Measurements from ENCODE around the gene PRR19.
"Not testable (repeated sequence)": the region's sequence is repeated elsewhere in the genome, so short reads cannot be mapped to it uniquely, and the experiment has no call there.

Gene PRR19

DNA sequence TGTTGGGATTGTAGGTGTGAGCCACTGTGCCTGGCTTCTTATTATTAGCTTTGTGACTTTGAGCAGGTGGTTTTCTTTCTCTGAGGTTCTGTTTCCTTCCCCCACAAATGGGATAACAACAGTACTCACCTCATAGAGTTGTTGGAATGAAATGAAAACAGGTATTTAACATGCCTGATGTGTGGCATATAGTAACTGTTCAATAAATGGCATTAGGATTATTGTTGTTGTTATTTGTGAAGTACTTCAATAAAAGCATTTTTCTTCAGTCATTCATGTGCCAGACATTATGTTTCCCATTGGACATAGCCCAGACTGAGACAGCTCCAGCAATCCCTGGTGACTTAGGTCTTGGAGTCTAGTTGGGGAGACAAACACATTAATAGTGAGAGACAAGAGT lies 25.0 kb downstream of the PRR19 start:
- no peak for DNase-seq (ENCODE audit: low spot score)

DNA sequence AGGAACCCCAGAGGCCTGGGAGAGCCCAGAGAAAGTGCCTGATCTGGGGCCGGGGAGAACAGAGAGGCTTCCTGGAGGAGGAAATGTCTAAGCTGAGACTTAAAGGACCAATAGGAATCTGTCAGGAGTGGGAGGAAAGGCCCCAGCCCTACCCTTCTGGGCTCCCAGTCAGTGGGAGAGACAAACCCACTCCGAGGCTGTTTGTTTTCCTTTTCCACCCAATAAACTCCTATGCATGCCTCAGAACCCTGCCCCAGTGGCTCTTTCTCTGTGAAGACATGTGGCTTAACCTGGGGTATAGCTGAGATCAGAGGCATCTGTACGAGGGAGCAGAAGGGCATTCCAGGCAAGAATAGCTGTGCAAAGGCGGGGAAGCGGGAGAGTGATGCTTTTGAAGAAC lies 25.4 kb downstream of the PRR19 start:
- DNase-seq (ENCODE audit: low spot score) = no peak

DNA sequence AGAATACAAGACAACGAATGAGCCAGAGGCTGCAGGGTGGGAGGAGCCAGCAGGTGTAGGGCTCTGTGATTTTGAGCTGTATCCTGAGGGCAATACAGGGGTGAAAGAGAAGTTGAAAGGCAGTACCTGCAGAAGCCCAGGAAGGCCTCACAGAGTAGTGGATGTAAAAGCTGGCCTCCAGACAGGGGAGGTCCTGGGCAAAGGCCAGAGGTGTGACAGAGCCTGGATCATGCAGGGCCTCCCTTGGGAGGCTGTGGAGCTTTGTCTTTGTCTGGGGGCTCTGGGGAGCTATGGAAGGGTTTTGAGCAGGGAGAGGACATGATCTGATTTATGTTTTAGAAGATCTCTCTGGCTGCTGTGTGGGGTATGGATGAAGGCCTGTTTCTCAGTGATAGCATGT lies 26.2 kb downstream of the PRR19 start:
- no peak for DNase-seq (ENCODE audit: low spot score)

DNA sequence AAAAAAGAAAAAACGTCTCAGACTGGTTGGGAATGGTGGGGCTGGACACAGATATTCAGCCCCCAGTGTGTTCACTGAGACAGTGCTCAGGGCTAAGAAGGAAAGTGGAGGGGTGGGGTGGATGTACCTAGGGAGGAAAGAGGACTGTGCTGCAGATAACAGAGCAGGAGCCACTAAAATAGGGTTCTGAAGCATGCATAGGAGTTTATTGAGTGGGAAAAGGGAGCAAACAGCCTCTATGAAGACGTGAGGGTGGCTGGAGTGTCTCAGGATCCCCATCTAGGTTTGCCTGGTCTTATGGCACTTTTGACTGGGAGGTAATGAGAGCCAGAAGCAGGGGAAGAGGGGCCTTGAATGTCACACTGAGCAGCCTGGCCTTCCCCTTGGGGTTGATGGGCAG lies 26.9 kb downstream of the PRR19 start:
- no peak for DNase-seq (ENCODE audit: low spot score)

DNA sequence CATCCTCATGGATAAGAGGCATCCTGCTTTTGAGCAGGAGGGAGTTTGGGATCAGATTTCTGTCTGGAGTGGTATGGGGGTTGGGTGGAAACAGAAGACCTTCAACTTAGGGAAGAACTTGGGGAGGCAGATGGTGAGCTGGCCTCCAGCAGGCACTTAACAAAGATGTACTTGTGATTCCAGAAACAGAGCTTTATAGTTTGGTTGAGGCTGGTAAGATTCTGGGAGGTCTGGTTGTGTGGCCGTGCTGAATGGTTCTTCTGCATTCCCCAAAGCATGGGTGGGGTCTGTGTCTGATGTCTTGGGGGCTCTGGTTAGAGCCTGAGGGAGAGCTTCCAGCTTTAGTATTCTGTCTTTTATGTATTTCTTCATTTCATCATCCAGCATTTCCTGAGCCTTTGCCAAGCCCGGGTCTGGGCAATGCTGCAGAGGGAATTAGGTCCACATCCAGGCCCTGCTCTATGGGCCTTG lies 28.3 kb downstream of the PRR19 start:
- no peak for DNase-seq (ENCODE audit: low spot score)

DNA sequence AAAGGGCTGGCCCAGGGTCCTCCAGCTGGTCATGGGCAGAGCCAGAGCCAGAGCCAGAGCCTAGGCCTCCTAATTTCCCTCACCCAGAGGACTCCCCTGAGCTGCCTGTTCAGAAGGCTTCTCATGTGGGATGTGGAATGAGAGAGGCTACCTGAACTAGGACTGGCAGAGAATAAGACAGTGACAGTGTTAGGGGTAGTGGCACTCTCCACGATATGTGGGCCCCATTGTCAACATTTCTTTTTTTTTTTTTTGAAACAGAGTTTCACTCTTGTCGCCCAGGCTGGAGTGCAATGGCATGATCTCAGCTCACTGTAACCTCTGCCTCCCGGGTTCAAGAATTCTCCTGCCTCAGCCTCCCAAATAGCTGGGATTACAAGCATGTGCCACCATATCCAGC lies 29.4 kb downstream of the PRR19 start:
- DNase-seq (ENCODE audit: low spot score) = not testable (repeated sequence)

DNA sequence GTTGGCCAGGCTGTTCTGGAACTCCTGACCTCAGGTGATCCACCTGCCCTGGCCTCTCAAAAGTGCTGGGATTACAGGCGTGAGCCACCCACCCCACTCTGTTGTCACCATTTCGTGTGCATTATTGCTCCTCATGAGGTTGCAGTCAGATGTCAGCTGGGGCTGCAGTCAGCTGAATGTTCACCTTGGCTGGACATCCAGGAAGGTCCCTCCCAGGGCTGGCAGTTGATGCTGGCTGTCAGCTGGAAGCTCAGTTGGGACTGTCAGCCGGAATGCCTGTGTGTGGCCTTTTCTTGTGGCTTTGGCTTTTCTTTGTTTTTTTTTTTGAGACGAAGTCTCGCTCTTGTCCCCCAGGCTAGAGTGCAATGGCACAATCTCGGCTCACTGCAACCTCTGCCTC lies 30.1 kb downstream of the PRR19 start:
- DNase-seq (ENCODE audit: low spot score) = no peak

DNA sequence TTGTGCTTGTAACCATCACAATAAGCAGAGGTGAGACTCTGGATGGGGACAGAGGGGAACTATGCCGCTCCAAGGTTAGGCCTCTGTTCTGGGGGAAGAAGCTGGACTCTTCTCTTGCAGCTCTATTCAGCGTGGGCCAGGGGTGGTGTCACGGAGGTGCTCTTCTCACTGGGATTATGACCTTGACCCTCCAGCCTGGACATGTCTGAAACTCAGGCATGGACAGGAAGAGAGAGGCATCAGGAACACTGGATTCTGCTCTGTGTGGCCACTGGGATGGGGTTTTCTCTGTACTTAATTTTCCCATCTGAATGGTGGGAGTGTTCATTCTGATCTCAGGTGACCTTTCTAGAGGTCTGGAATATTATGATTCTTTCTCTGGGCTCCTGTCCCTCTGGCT lies 31.1 kb downstream of the PRR19 start:
- no peak for DNase-seq (ENCODE audit: low spot score)

DNA sequence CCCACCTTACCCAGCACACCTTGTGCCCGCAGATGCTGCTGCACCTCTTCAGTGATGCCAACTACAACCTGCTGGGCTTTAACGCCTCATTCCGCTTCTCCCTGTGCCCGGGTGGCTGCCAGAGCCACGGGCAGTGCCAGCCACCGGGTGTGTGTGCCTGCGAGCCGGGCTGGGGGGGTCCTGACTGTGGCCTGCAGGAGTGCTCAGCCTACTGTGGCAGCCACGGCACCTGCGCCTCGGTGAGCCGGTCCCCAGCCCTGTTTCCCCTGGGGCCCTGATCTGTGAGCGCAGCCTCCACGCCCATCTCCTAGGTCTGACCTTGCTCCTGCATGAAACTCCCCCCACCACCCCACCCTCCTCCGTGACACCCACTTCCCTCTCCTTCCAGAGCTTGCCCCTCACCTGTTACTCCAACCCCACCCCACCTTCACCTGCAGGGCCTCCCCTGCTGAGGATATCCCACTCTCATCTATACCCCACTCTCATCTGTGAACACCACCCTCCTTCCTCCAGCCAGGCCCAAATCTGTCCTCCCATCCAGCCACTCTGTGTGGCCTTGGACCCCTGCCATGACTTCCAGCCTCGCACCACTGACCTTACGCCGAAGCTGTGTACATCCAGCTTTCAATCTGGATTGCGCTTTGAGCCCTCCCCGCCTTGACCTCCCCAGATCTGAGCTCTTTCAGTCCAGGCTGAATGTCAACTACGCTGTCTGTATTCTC lies 32.2 kb downstream of the PRR19 start:
- DNase-seq (ENCODE audit: low spot score) = no peak

DNA sequence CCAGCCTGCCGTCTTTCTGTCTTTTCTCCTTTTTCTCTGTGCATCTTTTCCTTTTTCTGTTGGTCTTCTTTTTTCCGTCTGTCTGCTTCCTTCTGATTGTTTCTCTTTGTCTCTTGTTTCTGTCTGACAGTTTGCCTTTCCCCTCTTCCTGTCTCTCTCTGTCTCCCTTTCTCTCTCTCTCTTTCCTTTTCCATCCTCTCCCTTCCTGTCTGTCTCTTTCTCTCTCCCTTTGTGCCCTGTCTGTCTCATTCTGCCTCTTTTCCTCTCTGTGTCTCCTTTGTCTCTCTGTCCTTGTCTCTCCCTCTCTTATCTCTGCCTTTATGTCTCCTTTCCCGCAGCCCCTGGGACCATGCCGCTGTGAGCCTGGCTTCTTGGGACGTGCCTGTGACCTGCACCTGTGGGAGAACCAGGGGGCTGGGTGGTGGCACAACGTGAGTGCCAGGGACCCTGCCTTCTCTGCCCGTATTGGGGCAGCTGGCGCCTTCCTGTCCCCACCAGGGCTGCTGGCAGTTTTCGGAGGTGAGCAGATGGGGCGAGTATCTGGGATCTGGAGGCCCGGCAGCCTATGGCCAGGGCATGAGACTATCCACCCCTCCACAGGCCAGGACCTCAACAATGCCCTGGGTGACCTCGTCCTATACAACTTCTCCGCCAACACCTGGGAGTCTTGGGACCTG lies 32.9 kb downstream of the PRR19 start:
- DNase-seq (ENCODE audit: low spot score) = no peak

DNA sequence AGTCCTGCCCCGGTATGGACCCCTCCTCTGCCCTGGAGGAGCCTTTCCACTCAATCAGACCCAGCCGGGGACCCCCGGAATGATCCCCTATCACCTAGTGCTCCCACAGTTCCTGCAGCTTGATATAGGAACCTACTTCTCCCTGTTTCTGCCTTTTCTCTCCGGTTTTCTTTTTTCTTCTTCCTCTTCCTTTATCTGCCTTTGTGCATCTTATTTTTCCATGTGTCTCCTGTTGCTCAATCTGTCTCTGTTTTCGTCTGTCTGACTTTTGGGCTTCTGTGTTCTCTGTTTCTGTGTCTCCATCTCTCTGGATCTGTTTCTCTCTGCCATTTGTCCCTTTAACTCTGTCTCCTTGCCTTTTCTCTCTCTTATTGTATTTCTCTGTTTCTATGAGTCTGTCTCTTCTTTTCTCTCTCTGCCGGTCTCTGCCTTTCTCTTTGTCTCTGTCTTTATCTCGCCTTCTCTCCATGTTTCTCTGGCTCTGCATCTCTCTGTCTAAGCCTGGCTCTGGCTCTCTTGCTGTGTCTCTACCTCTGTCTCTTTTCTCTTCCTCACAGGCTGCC lies 33.5 kb downstream of the PRR19 start:
- DNase-seq (ENCODE audit: low spot score) = no peak

DNA sequence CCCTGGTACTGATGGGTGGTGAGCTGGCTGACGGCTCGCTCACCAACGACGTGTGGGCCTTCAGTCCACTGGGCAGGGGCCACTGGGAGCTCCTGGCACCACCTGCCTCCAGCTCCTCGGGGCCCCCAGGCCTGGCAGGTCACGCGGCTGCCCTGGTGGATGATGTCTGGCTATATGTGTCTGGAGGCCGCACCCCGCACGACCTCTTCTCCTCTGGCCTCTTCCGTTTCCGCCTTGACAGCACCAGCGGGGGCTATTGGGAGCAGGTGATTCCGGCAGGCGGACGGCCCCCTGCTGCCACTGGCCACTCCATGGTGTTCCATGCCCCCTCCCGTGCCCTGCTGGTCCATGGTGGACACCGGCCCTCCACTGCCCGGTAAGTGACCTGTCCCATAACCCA lies 34.0 kb downstream of the PRR19 start:
- DNase-seq (ENCODE audit: low spot score) = no peak

DNA sequence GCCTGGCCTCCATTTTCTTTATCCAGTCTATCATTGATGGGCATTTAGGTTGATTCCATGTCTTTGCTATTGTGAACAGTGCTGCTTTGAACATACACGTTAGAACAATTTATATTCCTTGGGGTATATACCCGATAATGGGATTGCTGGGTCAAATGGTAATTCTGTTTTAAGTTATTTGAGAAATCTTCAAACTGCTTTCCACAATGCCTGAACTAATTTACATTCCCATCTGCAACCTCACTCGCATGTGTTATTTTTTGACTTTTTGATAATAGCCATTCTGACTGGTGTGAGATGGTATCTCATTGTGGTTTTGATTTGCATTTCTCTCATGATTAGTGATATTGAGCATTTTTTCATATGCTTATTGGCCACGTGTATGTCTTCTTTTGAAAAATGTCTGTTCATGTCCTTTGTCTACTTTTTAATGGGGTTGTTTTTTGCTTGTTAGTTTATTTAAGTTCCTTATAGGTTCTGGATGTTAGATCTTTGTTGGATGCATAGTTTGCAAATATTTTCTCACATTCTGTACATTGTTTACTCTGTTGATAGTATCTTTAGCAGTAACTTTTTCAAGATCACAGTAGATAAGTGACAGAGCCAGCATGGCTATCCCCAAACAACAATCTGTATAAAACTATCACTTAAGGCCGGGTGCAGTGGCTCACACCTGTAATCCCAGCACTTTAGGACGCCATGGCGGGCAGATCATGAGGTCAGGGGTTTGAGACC lies 37.4 kb downstream of the PRR19 start:
- not testable (repeated sequence) for DNase-seq (ENCODE audit: low spot score)

DNA sequence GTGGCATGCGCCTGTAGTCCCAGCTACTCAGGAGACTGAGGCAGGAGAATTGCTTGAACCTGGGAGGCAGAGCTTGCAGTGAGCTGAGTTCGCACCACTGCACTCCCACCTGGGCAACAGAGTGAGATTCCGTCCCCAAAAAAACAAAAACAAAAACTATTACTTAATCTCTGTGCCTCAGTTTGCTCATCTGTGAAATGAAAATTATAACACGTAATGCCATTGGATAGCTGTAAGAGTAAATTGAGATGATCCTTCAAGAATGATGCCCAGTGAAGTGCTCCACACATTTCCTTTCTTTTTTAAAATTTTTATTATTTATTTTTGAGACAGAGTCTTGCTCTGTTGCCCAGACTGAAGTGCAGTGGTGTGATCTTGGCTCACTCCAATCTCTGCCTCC lies 38.0 kb downstream of the PRR19 start:
- not testable (repeated sequence) for DNase-seq (ENCODE audit: low spot score)

DNA sequence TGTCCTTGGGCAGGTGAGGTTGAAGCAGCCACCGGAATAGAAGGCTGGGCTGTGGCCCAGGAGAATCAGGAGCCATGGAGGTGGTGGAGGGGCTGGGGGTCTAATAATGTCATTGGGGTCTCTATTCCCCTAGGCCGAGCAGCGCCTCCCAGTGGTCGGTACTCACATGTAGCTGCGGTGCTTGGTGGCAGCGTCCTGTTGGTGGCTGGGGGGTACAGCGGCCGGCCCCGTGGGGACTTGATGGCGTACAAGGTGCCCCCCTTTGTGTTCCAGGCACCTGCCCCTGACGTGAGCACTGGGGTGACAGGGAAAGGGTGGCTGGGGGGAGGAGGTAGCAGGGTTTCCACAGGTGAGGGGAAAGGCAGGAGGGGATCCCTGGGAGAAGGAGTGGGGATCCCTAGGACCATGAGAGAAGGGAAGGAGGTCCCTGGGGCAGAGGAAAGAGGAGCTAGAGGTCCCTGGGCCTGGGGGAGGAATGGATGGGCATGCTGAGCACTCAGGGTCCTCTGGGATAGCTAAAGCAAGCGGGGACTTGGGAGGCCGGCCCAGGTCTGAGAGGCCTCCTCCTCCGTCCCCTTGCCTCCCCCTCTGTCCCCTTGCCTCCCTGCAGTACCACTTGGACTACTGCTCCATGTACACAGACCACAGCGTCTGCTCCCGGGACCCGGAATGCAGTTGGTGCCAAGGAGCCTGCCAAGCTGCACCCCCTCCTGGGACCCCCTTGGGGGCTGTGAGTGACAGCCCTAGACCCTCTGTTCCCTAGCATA lies 41.6 kb downstream of the PRR19 start:
- DNase-seq (ENCODE audit: low spot score) = no peak

DNA sequence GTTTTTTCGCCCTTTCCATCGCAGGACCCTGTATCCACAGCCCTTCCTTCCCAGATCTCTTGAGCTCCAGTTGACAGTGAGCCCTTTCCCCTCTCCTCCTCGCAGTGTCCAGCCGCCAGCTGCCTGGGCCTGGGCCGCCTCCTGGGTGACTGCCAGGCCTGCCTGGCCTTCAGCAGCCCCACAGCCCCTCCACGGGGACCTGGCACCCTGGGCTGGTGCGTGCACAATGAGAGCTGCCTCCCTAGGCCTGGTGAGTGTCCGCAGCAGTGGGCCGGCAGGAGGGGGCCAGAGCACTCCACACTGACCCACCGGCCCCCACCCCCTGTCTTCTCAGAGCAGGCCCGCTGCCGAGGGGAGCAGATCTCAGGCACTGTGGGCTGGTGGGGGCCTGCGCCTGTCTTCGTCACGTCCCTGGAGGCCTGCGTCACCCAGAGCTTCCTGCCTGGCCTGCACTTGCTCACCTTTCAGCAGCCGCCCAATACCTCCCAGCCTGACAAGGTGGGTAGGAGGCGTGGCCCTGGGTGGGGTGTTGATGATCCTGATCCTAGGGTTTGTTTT lies 42.5 kb downstream of the PRR19 start:
- DNase-seq (ENCODE audit: low spot score) = no peak

DNA sequence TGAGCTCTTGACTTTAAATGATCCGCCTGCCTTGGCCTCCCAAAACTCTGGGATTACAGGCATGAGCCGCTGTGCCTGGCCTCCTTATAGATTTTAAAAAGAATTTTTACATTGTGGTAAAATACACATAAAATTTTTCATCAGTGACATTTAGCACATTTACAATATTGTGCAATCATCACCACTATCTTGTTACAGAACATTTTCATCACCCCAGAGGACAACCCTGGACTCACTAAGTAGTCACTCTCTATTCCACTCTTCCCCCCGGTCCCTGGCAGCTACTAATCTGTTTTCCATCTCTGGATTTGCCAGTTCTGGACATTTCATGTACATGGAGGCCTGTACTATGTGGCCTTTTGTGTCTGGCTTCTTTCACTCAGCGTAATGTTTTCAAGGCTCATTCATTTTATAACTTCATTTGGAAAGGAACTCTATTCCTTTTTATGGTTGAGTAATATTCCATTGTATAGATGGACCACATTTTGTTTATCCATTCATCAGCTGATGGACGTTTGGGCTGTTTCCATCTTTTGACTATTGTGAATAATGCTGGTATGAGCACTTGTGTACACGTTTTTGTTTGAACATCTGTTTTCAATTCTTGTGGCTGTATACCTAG lies 43.4 kb downstream of the PRR19 start:
- no peak for DNase-seq (ENCODE audit: low spot score)

DNA sequence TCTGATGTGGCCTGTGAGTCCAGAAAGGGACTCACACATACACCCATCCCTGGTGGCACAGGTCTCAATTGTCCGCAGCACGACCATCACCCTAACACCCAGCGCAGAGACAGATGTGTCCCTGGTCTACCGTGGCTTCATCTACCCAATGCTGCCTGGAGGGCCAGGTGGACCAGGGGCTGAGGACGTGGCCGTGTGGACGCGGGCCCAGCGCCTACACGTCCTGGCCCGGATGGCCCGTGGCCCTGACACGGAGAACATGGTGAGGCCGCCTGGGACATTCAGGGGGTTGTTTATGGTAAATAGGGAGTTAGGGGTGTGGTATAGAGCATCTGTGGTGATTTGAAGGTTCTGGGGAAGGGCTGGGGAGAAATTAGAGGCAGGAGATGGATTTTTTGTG lies 46.3 kb downstream of the PRR19 start:
- no peak for DNase-seq (ENCODE audit: low spot score)

DNA sequence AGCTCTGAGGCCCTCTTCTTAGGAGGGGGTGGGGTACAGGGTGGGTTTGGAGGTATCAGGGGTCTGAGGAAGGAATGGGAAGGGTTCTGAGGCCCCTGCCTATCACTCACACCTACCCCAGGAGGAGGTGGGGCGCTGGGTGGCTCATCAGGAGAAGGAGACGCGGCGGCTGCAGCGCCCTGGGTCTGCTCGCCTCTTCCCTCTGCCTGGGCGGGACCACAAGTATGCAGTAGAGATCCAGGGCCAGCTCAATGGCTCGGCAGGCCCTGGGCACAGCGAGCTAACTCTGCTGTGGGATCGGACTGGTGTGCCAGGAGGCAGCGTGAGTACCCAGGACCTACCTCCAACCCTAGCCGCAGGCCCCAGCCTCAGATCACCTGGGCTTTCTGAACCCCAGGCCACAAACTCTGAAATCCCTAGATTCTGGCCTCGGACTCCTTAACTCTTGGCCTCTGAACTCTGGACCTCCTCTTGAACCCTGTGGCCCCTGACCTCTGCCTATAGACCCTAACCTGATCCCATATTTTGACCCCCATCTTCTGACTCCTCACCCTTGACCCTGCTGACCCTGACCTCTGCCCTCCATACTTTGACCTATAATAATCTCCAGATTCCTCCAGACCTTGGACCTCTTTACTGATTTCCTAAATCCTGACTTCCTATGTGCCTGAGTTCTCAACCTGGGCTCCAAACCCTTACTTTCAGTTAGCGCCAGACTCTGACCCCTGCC lies 47.6 kb downstream of the PRR19 start:
- no peak for DNase-seq (ENCODE audit: low spot score)

DNA sequence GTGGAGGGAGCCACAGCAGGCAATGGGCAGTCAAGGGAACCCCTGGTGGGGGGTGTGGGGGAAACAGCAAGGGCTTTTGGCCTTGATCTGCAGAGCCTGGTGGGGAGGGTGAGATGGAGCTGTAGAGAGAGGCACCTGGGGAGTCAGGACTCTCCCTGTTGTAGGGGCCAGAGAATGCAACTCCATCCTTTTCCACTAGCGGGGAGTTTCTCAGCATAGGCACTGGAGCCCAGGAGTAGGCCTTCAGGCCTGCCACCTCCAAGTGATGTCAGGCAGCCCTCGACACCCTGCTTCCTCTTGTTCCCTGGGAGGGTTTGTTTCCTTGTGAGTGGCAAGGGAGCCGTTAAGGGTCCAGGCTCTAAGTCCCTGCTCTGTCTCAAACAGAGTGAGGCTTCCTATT lies 48.5 kb downstream of the PRR19 start:
- DNase-seq (ENCODE audit: low spot score) = no peak

All from LoVo (cell line).